HL-60 (cell line): ENCODE measurements around the gene KCNC3.

Source experiments
- DNase-seq, 2 experiments: peaks; one replicate each; pipeline ENCODE4 v3.0.0-alpha.2; 2010 to 2020; ENCODE audit warnings: low read depth in 1 of 2, low spot score in 1 of 2
- H3K27ac ChIP-seq: fragments of 250-450 bp; sonication (Bioruptor Pico); replicated peaks from 2 replicates; pipeline ENCODE4 v1.5.1; 2020; ENCODE audit warnings: mild to moderate bottlenecking, moderate library complexity
- H3K27me3 ChIP-seq: fragments of 250-450 bp; sonication (Bioruptor Pico); 2 replicates; pipeline ENCODE4 v1.5.1; 2021; ENCODE audit warnings: mild to moderate bottlenecking, moderate library complexity; ENCODE audit not compliant: insufficient read depth, poor library complexity, severe bottlenecking
- H3K4me3 ChIP-seq: replicated peaks from 2 replicates; pipeline ENCODE4 v1.5.1; 2011; ENCODE audit warnings: mild to moderate bottlenecking, control low read depth, low read length; ENCODE audit not compliant: insufficient read depth
- CTCF ChIP-seq: IDR thresholded peaks from one replicate; pipeline ENCODE4 v1.5.1; 2011; ENCODE audit warnings: low read length, control low read depth, inconsistent platforms; ENCODE audit not compliant: insufficient read depth
- GABPA ChIP-seq: IDR thresholded peaks from 2 replicates; pipeline ENCODE4 v1.6.1; 2012; ENCODE audit warnings: low read depth
- POLR2AphosphoS5 ChIP-seq: IDR thresholded peaks from 2 replicates; pipeline ENCODE4 v1.6.1; 2012; ENCODE audit warnings: low read depth
- REST ChIP-seq: IDR thresholded peaks from 2 replicates; pipeline ENCODE4 v1.6.1; 2012; ENCODE audit warnings: low read depth; ENCODE audit not compliant: insufficient replicate concordance
- SPI1 ChIP-seq: IDR thresholded peaks from 2 replicates; pipeline ENCODE4 v1.6.1; 2012; ENCODE audit warnings: low read depth, mild to moderate bottlenecking, borderline replicate concordance

KCNC3 gene

GRCh38 chr19:50313812-50314536 is 15.2 kb downstream of the KCNC3 start:
- no peak overlapping the region for H3K4me3 ChIP-seq
- TF ChIP-seq CTCF (no peak), POLR2AphosphoS5 (no peak), GABPA (no peak), SPI1 (no peak), REST (no peak)
- DNase-seq = no peak
- peaks cover 27% of the 10 kb centered on the region for H3K27me3 ChIP-seq
- H3K27ac ChIP-seq = no peak overlapping the region

GRCh38 chr19:50312967-50313811 is 16.0 kb downstream of the KCNC3 start:
- Histone ChIP-seq H3K27me3 (peaks cover 27% of the 10 kb centered on the region), H3K4me3 (no peak overlapping the region), H3K27ac (no peak overlapping the region)
- TF ChIP-seq SPI1 (no peak), GABPA (no peak), CTCF (no peak), POLR2AphosphoS5 (no peak), REST (no peak)
- DNase-seq = no peak

GRCh38 chr19:50311723-50312635 is 17.2 kb downstream of the KCNC3 start:
- peaks cover 27% of the 10 kb centered on the region for H3K27me3 ChIP-seq
- DNase-seq = no peak
- no peak overlapping the region for H3K27ac ChIP-seq

More at GRCh38 chr19:50311723-50312635, 17.2 kb downstream of the KCNC3 start:
- TF ChIP-seq GABPA (no peak), POLR2AphosphoS5 (no peak), REST (no peak), CTCF (no peak), SPI1 (no peak)
- H3K4me3 ChIP-seq = no peak overlapping the region
